ENCODE measurements around the gene CA7.

DNA sequence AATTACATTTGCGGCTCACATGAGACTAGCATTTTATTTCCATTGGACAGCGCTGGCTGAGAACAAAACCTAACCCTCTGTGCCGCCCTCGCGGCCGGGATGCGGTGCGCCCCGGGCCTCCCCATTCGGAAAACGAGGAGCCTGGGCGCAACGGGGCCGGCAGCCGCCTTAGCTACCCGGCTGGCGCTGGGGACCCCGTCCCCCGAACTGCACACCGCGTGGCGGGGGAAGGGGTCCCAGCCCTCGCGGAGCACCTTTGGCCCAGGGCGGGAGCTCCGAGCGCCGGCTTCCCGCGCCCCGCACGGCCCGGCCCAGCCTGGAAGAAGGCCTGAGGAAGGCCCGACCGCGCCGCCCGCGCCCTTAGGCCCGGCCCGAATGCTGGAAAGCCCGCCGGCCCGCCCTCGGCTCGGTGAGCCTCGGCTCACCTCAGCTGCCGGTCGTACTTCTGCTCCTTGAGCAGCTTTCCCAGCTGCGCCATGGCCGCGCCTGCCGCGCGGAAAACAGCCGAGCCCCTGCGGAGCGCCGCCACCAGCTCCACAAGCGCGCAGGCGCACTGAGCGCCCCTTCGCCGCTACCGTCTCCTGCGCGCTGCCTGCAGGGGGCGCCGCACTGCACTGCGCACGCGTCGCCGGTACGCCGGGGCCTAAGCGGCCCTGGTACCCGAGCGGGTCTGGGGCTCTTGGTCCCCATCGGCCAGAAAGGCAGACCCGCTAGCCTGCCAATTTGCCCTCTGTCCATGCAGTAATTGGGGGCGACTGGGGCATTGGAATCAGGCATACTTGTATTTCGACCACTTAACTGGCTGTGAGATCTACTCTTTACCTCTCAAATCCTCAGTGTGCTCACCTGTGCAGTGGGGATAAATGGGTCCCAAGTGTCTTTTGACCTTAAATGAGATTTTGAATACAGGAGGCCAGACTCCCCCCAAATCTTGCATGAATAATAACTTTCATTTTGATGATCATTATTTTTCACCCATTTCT, 13.5 kb upstream of the CA7 start, which contains the start of gene NAE1:
- TF ChIP-seq, protein P1, sequence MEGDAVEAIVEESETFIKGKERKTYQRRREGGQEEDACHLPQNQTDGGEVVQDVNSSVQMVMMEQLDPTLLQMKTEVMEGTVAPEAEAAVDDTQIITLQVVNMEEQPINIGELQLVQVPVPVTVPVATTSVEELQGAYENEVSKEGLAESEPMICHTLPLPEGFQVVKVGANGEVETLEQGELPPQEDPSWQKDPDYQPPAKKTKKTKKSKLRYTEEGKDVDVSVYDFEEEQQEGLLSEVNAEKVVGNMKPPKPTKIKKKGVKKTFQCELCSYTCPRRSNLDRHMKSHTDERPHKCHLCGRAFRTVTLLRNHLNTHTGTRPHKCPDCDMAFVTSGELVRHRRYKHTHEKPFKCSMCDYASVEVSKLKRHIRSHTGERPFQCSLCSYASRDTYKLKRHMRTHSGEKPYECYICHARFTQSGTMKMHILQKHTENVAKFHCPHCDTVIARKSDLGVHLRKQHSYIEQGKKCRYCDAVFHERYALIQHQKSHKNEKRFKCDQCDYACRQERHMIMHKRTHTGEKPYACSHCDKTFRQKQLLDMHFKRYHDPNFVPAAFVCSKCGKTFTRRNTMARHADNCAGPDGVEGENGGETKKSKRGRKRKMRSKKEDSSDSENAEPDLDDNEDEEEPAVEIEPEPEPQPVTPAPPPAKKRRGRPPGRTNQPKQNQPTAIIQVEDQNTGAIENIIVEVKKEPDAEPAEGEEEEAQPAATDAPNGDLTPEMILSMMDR (conservative IDR thresholded peaks at IDR 0.05 in 1 of 2, IDR thresholded peaks at IDR 0.05 in 1 of 2; ENCODE audit: low read depth in 1 of 2, low read length in 2 of 2) = peak; percentile 79 to 90
- TF ChIP-seq EZH2 (IDR thresholded peaks at IDR 0.05; ENCODE audit: low read length, missing control alignments) = no peak

All from fibroblast of lung (primary cell).